Stimulated activated CD8-positive, alpha-beta memory T cell treated with anti-CD3 and anti-CD28 coated beads, Interleukin-4, amount 100 ng/mL, for 4 hours (primary cell): ENCODE data around the gene ELF3.
"Not testable (repeated sequence)": the region's sequence is repeated elsewhere in the genome, so short reads cannot be mapped to it uniquely, and the experiment has no call there.

Source experiments
- DNase-seq, 2 donors: peaks; one replicate each; pipeline ENCODE4 v3.0.0-alpha.2; 2020; ENCODE audit warnings: low read depth in 2 of 2, low spot score in 1 of 2

ELF3 gene

GRCh38 chr1:202007805-202008489, 2.4 kb upstream of the ELF3 start:
- DNase-seq = no peak

GRCh38 chr1:202009326-202010179, 834 bp upstream of the ELF3 start:
- DNase-seq = peak; percentile 12 to 13

- DNase-seq = no peak
These were observed 1.6 kb downstream of the ELF3 start for GRCh38 chr1:202011994-202012393.

- DNase-seq = no peak
These were observed 2.4 kb downstream of the ELF3 start for GRCh38 chr1:202012544-202013478.

- no peak for DNase-seq
These were observed 3.2 kb downstream of the ELF3 start for GRCh38 chr1:202013603-202014002.

- DNase-seq = no peak
These were observed 3.7 kb downstream of the ELF3 start for GRCh38 chr1:202014060-202014459.

- DNase-seq = no peak
These were observed 4.7 kb downstream of the ELF3 start for GRCh38 chr1:202014915-202015661.

GRCh38 chr1:202015662-202015937, 5.2 kb downstream of the ELF3 start:
- no peak for DNase-seq

- DNase-seq = no peak
These were observed 5.8 kb downstream of the ELF3 start for GRCh38 chr1:202016022-202016810.

- no peak for DNase-seq
These were observed 6.7 kb downstream of the ELF3 start for GRCh38 chr1:202016811-202017748.

- no peak for DNase-seq
These were observed 7.5 kb downstream of the ELF3 start for GRCh38 chr1:202017749-202018467.

GRCh38 chr1:202018468-202019234, 8.3 kb downstream of the ELF3 start:
- DNase-seq = no peak

GRCh38 chr1:202019235-202019558, 8.8 kb downstream of the ELF3 start:
- not testable (repeated sequence) for DNase-seq

- DNase-seq = no peak
These were observed 12.6 kb downstream of the ELF3 start for GRCh38 chr1:202023001-202023433.

- no peak for DNase-seq
These were observed 18.8 kb downstream of the ELF3 start for GRCh38 chr1:202029171-202029665.

- no peak for DNase-seq
These were observed 19.3 kb downstream of the ELF3 start for GRCh38 chr1:202029727-202030126.

GRCh38 chr1:202031796-202032195, 21.4 kb downstream of the ELF3 start:
- no peak for DNase-seq
